K562 (cell line): ENCODE data around the gene EMP2. TPM values are rescaled to one million over a fixed set of nuclear protein-coding genes. Genes with fewer than 3 reads are reported as not detected.

Experiments used
- ATAC-seq: fragments of 200-7000 bp; cut with Tn5 transposase; 3 replicates; pipeline ENCODE4 v1.9.1; 2020; ENCODE audit warnings: moderate library complexity
- BruUV-seq: library from RNA; stranded (reverse); fragments of 400-500 nt; replicated peaks from 2 replicates; lab custom pipeline; 2021; lab: Mats Ljungman, UMichigan
- CTCF ChIA-PET: fragments of 300-600 bp; formaldehyde crosslinking; extraction: SDS; loops from one replicate; lab custom pipeline; 2021; ENCODE audit warnings: low intra/inter-chr PET ratio; lab: Yijun Ruan, JAX
- POLR2A ChIA-PET: fragments of 300-600, 350-650 bp; sonication (Branson Sonifier 250); formaldehyde crosslinking; extraction: SDS; loops from one replicate; lab custom pipeline; 2021; ENCODE audit warnings: antibody characterized with exemption, inconsistent platforms; lab: Yijun Ruan, JAX
- DNase-seq, 4 experiments: peaks; one replicate each; pipeline versions ENCODE4 v3.0.0 to v3.0.0-alpha.2; 2011 to 2018; ENCODE audit warnings: low spot score in 3 of 4, mixed read lengths in 3 of 4; ENCODE audit errors: extremely low read depth in 1 of 4
- FAIRE-seq: peaks from 2 replicates; lab custom pipeline; 2011; peaks lifted over from hg19 to GRCh38; lab: Jason Lieb, UNC
- H2AFZ ChIP-seq: 2 replicates; pipeline ENCODE4 v1.6.0; 2011; ENCODE audit warnings: low read depth, low read length, control low read depth, inconsistent platforms
- H3K27ac ChIP-seq: fragments of 200-600 bp; 3 replicates; pipeline ENCODE4 v1.8.0; 2011; ENCODE audit warnings: low read depth, mild to moderate bottlenecking, control low read depth, inconsistent platforms, low read length, moderate library complexity, mixed read lengths; ENCODE audit errors: extremely low read depth
- H3K27me3 ChIP-seq, 2 experiments: fragments of 300-600 bp in 1 of 2; 2 replicates in 1 of 2; 3 replicates in 1 of 2; pipeline versions ENCODE4 v1.6.0 to v1.8.0; 2011; ENCODE audit warnings: inconsistent platforms in 2 of 2, low read length in 2 of 2, mild to moderate bottlenecking in 1 of 2, mixed read lengths in 1 of 2, moderate library complexity in 1 of 2; ENCODE audit not compliant: control insufficient read depth in 2 of 2, insufficient read depth in 2 of 2
- H3K36me3 ChIP-seq: fragments of 300-600 bp; 3 replicates; pipeline ENCODE4 v1.8.0; 2011; ENCODE audit warnings: mild to moderate bottlenecking, low read length, inconsistent platforms; ENCODE audit not compliant: control insufficient read depth, insufficient read depth
- H3K4me1 ChIP-seq, 2 experiments: fragments of 200-600 bp in 1 of 2; replicated peaks in 1 of 2; 2 replicates in 1 of 2; 3 replicates in 1 of 2; pipeline versions ENCODE4 v1.5.1 to v1.8.0; 2011; ENCODE audit warnings: inconsistent platforms in 2 of 2, low read length in 2 of 2, mild to moderate bottlenecking in 1 of 2, mixed read lengths in 1 of 2, moderate library complexity in 1 of 2; ENCODE audit not compliant: control insufficient read depth in 2 of 2, insufficient read depth in 2 of 2
- H3K4me2 ChIP-seq: 2 replicates; pipeline ENCODE4 v1.6.1; 2011; ENCODE audit warnings: low read length, control low read depth, inconsistent platforms, mixed read lengths; ENCODE audit not compliant: insufficient read depth
- H3K4me3 ChIP-seq: fragments of 200-600 bp; sonication (generic), shearing (Covaris generic); 2 replicates; pipeline ENCODE4 v1.5.1; 2016; ENCODE audit warnings: control low read depth, inconsistent platforms
- H3K79me2 ChIP-seq: fragments of 200-600 bp; 3 replicates; pipeline ENCODE4 v1.8.0; 2011; ENCODE audit warnings: low read length, inconsistent platforms; ENCODE audit not compliant: control insufficient read depth, insufficient read depth
- H3K9ac ChIP-seq, 2 experiments: 2 replicates each; pipeline versions ENCODE4 v1.6.0 to v1.6.1; 2011; ENCODE audit warnings: low read depth in 2 of 2, low read length in 2 of 2, control low read depth in 1 of 2, inconsistent platforms in 1 of 2, mild to moderate bottlenecking in 1 of 2, mixed read lengths in 1 of 2; ENCODE audit not compliant: insufficient read depth in 1 of 2
- H3K9me1 ChIP-seq: one replicate; pipeline ENCODE4 v1.6.0; 2011; ENCODE audit warnings: inconsistent platforms, mild to moderate bottlenecking, low read length, moderate library complexity; ENCODE audit not compliant: control insufficient read depth, insufficient read depth
- H3K9me3 ChIP-seq: replicated peaks from 2 replicates; pipeline ENCODE4 v1.5.1; 2011; ENCODE audit warnings: low read depth, low read length, inconsistent platforms; ENCODE audit not compliant: control insufficient read depth, insufficient read depth
- H4K20me1 ChIP-seq: replicated peaks from 2 replicates; pipeline ENCODE4 v1.6.1; 2011; ENCODE audit warnings: low read length, inconsistent platforms, mixed read lengths; ENCODE audit not compliant: control insufficient read depth, insufficient read depth
- FOXK2 ChIP-seq, 2 experiments: fragments of 450-650 bp; IDR thresholded peaks in 1 of 2; conservative IDR thresholded peaks in 1 of 2; 2 replicates each; pipeline ENCODE4 v1.6.1; 2016; ENCODE audit warnings: low read depth in 2 of 2, mild to moderate bottlenecking in 1 of 2
- FOXP1 ChIP-seq: sonication (generic); formaldehyde crosslinking; IDR thresholded peaks from 2 replicates; pipeline ENCODE4 v1.8.0; 2022; ENCODE audit warnings: mild to moderate bottlenecking, missing genetic modification reagents
- GABPB1 ChIP-seq: sonication (generic); formaldehyde crosslinking; IDR thresholded peaks from 2 replicates; pipeline ENCODE4 v1.8.0; 2022; ENCODE audit warnings: mild to moderate bottlenecking, missing genetic modification reagents
- MCM2 ChIP-seq: fragments of 450-650 bp; IDR thresholded peaks from 2 replicates; pipeline ENCODE4 v1.6.1; 2017; ENCODE audit warnings: low read depth, mild to moderate bottlenecking
- PHB2 ChIP-seq: fragments of 450-650 bp; IDR thresholded peaks from 2 replicates; pipeline ENCODE4 v1.6.1; 2017; ENCODE audit warnings: low read depth
- RNF2 ChIP-seq: sonication (generic); IDR thresholded peaks from 2 replicates; pipeline ENCODE4 v1.6.1; 2016
- WGBS: fragments of 100-300 bp; shearing (Covaris generic); methylation state at CpG from one replicate; pipeline ENCODE4 v1.1.6; 2016; ENCODE audit warnings: low coverage, mixed read lengths; ENCODE audit not compliant: insufficient coverage; ENCODE audit errors: missing lambda C conversion rate; 5-methylcytosine and 5-hydroxymethylcytosine counted together
- in situ Hi-C: fragments of 300-500 bp; cut with MboI; formaldehyde crosslinking; loops from 4 replicates; pipeline ENCODE4 v1.15.0; 2018; ENCODE audit warnings: inconsistent platforms, mixed read lengths
- intact Hi-C: fragments of 100-400 bp; cut with micrococcal nuclease; formaldehyde crosslinking; loops from 2 replicates; pipeline ENCODE4 v1.14.2; 2022
- polyA plus RNA-seq, 8 experiments: library from polyadenylated mRNA; depleted of rRNA in 4 of 8; stranded (reverse) in 5 of 8; unstranded in 3 of 8; fragments of >200 nt; fragmentation: Nextera tagmentation in 2 of 8; fragmentation: Illumina TruSeq in 1 of 8; extraction: Ambion mirVana in 2 of 8; extraction: Trizol in 1 of 8; gene quantifications; 2 replicates each; pipeline versions ENCODE4 v1.2.1 to v1.2.3, GENCODE V29; 2011 to 2014; ENCODE audit warnings: inconsistent platforms in 1 of 8, missing spikeins in 1 of 8
- total RNA-seq, 7 experiments: library from RNA; depleted of rRNA in 6 of 7; stranded (reverse); fragments of >200 nt in 6 of 7; fragmentation: Illumina TruSeq in 2 of 7; extraction: Trizol in 2 of 7; gene quantifications; 2 replicates each; pipeline versions ENCODE4 v1.2.1 to v1.2.3, GENCODE V29; 2011 to 2021; ENCODE audit warnings: low replicate concordance in 1 of 7
- TF ChIP-seq, protein P1 (sequence below): fragments of 200-800 bp; sonication (Bioruptor generic); IDR thresholded peaks from 2 replicates; pipeline ENCODE4 v1.6.1; 2017; ENCODE audit warnings: missing genetic modification characterization, missing compliant biosample characterization
- TF ChIP-seq, protein P2 (sequence below): fragments of 450-650 bp; IDR thresholded peaks from 2 replicates; pipeline ENCODE4 v1.6.1; 2016; ENCODE audit warnings: mild to moderate bottlenecking, moderate library complexity

Gene EMP2
- total and polyA plus RNA-seq, 9 of the 15 experiments (the other 6 are each of a cell fraction or from before 2014, with no cell fraction given), result 0.73 to 6.2 (median 3.1) TPM

GRCh38 chr16:10497132-10498101 is 83.0 kb downstream of the EMP2 start:
- intact Hi-C loops (no loop called here), in situ Hi-C loops (no loop called here)
- 21% methylated on average over 11 of the region's 13 CpGs for WGBS
- Histone ChIP-seq H3K9ac (peak overlapping the region; percentile 33 to 60; a peak in 3 of 4 replicates), H3K4me3 (no peak overlapping the region), H4K20me1 (no peaks in the 10 kb centered on the region), H3K4me2 (peak overlapping the region; percentile 58), H2AFZ (peak overlapping the region; percentile 87), H3K79me2 (no peaks in the 10 kb centered on the region), H3K9me1 (no peaks in the 10 kb centered on the region), H3K27ac (peak overlapping the region; percentile 70), H3K27me3 (no peaks in the 10 kb centered on the region), H3K4me1 (peaks cover 6 to 17% of the 10 kb centered on the region in 2 experiments), H3K9me3 (peaks cover 24% of the 10 kb centered on the region), H3K36me3 (no peaks in the 10 kb centered on the region)
- peak; percentile 48 to 95 (median 70) for DNase-seq
- ChIA-PET POLR2A (no interaction called here), CTCF (no interaction called here)
- FAIRE-seq, result peak; percentile 96
- ATAC-seq, result peak; percentile 91
- BruUV-seq, result no TSS peak
- TF ChIP-seq GABPB1 (peak; percentile 39; the same call in 1 of the 2 replicates), FOXK2 (conservative IDR thresholded peaks at IDR 0.05 in 1 of 2, IDR thresholded peaks at IDR 0.05 in 1 of 2; ENCODE audit: low read depth in 2 of 2) (peak in 1 of 2 experiments; percentile 24; a peak in 1 of 4 replicates), FOXP1 (CRISPR knock-in tag) (no peak), MCM2 (no peak), RNF2 (peak; percentile 44; the same call in 1 of the 2 replicates), PHB2 (peak; percentile 95)
- TF ChIP-seq, protein P1, sequence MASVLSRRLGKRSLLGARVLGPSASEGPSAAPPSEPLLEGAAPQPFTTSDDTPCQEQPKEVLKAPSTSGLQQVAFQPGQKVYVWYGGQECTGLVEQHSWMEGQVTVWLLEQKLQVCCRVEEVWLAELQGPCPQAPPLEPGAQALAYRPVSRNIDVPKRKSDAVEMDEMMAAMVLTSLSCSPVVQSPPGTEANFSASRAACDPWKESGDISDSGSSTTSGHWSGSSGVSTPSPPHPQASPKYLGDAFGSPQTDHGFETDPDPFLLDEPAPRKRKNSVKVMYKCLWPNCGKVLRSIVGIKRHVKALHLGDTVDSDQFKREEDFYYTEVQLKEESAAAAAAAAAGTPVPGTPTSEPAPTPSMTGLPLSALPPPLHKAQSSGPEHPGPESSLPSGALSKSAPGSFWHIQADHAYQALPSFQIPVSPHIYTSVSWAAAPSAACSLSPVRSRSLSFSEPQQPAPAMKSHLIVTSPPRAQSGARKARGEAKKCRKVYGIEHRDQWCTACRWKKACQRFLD (CRISPR knock-in tag), result peak; percentile 87
- TF ChIP-seq, protein P2, sequence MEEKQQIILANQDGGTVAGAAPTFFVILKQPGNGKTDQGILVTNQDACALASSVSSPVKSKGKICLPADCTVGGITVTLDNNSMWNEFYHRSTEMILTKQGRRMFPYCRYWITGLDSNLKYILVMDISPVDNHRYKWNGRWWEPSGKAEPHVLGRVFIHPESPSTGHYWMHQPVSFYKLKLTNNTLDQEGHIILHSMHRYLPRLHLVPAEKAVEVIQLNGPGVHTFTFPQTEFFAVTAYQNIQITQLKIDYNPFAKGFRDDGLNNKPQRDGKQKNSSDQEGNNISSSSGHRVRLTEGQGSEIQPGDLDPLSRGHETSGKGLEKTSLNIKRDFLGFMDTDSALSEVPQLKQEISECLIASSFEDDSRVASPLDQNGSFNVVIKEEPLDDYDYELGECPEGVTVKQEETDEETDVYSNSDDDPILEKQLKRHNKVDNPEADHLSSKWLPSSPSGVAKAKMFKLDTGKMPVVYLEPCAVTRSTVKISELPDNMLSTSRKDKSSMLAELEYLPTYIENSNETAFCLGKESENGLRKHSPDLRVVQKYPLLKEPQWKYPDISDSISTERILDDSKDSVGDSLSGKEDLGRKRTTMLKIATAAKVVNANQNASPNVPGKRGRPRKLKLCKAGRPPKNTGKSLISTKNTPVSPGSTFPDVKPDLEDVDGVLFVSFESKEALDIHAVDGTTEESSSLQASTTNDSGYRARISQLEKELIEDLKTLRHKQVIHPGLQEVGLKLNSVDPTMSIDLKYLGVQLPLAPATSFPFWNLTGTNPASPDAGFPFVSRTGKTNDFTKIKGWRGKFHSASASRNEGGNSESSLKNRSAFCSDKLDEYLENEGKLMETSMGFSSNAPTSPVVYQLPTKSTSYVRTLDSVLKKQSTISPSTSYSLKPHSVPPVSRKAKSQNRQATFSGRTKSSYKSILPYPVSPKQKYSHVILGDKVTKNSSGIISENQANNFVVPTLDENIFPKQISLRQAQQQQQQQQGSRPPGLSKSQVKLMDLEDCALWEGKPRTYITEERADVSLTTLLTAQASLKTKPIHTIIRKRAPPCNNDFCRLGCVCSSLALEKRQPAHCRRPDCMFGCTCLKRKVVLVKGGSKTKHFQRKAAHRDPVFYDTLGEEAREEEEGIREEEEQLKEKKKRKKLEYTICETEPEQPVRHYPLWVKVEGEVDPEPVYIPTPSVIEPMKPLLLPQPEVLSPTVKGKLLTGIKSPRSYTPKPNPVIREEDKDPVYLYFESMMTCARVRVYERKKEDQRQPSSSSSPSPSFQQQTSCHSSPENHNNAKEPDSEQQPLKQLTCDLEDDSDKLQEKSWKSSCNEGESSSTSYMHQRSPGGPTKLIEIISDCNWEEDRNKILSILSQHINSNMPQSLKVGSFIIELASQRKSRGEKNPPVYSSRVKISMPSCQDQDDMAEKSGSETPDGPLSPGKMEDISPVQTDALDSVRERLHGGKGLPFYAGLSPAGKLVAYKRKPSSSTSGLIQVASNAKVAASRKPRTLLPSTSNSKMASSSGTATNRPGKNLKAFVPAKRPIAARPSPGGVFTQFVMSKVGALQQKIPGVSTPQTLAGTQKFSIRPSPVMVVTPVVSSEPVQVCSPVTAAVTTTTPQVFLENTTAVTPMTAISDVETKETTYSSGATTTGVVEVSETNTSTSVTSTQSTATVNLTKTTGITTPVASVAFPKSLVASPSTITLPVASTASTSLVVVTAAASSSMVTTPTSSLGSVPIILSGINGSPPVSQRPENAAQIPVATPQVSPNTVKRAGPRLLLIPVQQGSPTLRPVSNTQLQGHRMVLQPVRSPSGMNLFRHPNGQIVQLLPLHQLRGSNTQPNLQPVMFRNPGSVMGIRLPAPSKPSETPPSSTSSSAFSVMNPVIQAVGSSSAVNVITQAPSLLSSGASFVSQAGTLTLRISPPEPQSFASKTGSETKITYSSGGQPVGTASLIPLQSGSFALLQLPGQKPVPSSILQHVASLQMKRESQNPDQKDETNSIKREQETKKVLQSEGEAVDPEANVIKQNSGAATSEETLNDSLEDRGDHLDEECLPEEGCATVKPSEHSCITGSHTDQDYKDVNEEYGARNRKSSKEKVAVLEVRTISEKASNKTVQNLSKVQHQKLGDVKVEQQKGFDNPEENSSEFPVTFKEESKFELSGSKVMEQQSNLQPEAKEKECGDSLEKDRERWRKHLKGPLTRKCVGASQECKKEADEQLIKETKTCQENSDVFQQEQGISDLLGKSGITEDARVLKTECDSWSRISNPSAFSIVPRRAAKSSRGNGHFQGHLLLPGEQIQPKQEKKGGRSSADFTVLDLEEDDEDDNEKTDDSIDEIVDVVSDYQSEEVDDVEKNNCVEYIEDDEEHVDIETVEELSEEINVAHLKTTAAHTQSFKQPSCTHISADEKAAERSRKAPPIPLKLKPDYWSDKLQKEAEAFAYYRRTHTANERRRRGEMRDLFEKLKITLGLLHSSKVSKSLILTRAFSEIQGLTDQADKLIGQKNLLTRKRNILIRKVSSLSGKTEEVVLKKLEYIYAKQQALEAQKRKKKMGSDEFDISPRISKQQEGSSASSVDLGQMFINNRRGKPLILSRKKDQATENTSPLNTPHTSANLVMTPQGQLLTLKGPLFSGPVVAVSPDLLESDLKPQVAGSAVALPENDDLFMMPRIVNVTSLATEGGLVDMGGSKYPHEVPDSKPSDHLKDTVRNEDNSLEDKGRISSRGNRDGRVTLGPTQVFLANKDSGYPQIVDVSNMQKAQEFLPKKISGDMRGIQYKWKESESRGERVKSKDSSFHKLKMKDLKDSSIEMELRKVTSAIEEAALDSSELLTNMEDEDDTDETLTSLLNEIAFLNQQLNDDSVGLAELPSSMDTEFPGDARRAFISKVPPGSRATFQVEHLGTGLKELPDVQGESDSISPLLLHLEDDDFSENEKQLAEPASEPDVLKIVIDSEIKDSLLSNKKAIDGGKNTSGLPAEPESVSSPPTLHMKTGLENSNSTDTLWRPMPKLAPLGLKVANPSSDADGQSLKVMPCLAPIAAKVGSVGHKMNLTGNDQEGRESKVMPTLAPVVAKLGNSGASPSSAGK, result peak; percentile 53
